ENCODE measurements around the gene C10orf67.

The C10orf67 gene

DNA sequence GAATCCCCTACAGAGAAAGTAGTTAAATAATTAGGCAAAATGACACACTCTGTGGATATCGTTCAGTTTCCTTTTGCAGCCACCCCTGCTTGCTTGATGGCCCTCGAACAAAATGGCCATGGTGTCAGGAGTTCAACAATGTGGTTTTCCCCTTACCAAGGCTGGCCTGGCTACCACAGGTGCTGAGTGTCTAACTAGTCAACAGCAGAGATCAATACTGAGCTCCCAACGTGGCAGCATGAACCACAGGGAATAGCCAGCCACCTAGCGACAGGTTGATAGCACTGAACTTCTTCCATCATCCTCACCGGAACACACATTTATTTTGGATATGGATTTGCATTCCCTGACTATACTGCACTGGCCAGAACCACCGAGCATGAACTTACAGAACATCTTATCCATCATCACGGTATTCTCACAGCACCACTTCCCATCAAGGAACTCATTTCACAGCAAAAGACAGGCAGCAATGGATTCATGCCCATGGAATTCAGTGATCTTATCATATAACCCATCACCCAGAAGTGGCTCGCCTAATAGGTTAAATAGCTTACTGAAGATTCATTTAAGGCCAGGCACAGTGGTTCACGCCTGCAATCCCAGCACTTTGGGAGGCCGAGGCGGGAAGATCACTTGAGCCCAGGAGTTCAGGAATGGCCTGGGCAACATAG is 6.3 kb downstream of the C10orf67 start:
- no peak overlapping the region for H3K4me3 ChIP-seq (ENCODE audit: low read length)
- DNase-seq (ENCODE audit: low read depth), result peak; percentile 45
- TF ChIP-seq, protein P1, sequence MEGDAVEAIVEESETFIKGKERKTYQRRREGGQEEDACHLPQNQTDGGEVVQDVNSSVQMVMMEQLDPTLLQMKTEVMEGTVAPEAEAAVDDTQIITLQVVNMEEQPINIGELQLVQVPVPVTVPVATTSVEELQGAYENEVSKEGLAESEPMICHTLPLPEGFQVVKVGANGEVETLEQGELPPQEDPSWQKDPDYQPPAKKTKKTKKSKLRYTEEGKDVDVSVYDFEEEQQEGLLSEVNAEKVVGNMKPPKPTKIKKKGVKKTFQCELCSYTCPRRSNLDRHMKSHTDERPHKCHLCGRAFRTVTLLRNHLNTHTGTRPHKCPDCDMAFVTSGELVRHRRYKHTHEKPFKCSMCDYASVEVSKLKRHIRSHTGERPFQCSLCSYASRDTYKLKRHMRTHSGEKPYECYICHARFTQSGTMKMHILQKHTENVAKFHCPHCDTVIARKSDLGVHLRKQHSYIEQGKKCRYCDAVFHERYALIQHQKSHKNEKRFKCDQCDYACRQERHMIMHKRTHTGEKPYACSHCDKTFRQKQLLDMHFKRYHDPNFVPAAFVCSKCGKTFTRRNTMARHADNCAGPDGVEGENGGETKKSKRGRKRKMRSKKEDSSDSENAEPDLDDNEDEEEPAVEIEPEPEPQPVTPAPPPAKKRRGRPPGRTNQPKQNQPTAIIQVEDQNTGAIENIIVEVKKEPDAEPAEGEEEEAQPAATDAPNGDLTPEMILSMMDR (conservative IDR thresholded peaks at IDR 0.05; ENCODE audit: low read length), result no peak

DNA sequence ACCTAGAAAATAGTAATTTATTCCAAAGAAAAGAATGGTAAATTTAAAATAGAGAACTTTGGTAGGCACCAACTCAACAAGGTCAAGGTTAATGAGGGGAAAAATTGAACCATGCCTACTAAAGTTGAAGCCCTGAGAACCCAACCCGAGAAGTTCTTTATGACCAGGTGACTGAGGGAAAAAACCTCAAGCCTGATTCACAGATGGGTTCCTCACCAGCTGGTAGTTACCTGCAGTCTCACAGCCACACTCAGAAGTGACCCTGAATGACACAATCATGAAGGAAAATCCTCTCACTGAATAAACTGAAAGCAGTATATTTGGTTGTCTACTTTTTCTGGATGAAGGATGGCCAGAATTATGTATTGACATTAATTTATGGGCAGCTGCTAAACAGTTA is 7.0 kb downstream of the C10orf67 start:
- TF ChIP-seq, protein P1 (conservative IDR thresholded peaks at IDR 0.05; ENCODE audit: low read length), result no peak
- DNase-seq (ENCODE audit: low read depth), result no peak
- H3K4me3 ChIP-seq (ENCODE audit: low read length), result no peak overlapping the region

DNA sequence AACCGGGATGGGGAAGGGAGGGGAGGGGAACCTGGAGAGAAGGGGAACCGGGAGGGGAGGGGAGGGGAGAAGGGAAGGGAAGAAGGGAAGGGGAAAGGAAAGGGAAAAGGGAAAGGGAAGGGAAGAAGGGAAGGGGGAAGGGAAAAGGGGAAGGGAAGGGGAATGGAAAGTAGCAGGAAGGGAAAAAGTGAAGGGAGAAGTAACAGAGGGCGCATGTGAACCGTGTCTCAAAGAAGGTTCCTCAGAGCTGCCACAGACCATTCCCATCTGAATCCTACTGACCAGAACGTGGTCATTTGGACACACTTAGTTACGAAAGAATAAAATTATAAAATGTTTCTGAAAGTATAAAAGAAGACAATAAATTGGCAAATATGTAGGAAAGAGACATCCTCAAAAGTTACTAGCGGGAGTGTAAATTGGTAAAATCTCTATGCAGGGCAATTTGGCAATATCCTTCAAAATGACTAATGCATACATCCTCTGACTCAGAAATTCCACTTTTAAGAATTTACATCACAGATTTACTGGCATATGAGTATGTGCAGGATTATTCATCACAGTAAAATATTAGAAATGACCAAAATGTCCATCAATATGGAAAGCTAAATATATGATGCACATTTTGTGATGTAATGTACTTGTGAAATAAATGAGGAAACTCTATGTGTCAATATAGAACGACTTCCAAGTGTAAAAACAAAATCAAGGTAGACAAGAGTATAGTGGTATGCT is 12.9 kb downstream of the C10orf67 start:
- H3K4me3 ChIP-seq (ENCODE audit: low read length), result no peak overlapping the region
- TF ChIP-seq, protein P1 (conservative IDR thresholded peaks at IDR 0.05; ENCODE audit: low read length), result no peak
- peak; percentile 60 for DNase-seq (ENCODE audit: low read depth)

DNA sequence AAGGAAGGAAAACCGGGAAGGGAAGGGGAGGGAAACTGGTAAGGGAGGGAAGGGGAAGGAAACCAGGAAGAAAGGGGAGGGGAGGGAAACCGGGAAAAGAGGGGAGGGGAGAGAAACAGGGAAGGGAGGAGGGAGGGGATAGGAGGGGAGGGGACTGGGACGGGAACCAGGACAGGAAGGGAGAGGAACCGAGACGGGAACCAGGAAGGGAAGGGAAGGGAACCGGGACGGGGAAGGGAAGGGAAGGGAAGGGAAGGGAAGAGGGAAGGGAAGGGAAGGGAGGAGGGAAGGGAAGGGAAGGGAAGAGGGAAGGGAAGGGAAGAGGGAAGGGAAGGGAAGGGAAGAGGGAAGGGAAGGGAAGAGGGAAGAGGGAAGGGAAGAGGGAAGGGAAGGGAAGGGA is 13.6 kb downstream of the C10orf67 start:
- no peak for DNase-seq (ENCODE audit: low read depth)
- H3K4me3 ChIP-seq (ENCODE audit: low read length), result no peak overlapping the region
- TF ChIP-seq, protein P1 (conservative IDR thresholded peaks at IDR 0.05; ENCODE audit: low read length), result no peak

DNA sequence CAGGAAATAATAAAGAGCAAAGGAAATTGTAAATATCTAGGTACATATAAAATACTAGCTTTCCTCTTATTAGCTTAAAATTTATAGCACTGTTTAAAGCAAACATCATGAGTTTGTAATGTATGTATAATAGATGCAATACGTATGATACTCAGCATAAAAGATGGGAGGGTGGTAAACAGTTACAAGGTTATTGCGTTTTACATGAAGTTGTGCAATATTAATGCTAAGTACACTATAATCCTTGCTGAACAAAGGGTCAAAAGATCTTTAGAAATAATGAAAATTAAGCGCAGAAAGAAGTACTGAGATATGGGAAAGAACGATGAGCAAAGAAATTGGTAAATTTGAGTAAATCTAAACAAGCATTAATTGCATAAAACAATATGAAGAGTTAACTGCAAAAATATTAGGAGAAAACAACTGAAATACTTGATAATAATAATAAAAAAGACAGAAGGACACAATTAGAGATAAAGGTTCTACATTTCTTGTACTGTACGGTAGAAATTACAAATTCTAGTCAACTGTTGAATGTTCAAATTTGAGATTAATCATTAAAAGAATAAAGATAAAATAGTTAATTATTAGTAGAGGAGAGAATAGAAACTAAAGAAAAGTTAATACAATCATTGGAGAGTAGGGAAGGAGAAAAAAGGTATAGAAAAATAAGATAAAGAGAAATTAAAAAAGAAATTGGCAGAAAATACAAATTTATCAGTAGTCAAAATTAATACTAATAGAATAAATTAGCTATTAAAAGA is 17.9 kb downstream of the C10orf67 start:
- H3K4me3 ChIP-seq (ENCODE audit: low read length), result no peak overlapping the region
- TF ChIP-seq, protein P1 (conservative IDR thresholded peaks at IDR 0.05; ENCODE audit: low read length), result no peak
- no peak for DNase-seq (ENCODE audit: low read depth)

DNA sequence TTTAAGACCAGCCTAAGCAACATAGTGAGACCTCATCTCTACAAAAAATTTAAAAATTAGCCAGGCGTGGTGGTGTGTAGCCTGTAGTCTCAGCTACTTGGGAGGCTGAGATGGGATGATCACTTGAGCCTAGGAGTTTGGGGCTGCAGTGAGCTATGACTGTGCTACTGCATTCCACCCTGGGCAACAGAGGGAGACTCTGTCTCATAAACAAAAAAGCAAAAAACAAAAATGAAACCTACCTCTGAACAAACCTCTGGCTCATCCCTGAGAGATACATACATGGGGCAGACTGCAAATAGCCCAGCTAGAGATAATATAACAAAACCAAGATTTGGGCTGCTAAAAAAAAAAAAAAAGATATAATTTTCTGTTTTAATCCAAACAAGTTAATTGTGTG is 19.5 kb downstream of the C10orf67 start:
- H3K4me3 ChIP-seq (ENCODE audit: low read length), result no peak overlapping the region
- DNase-seq (ENCODE audit: low read depth), result no peak
- TF ChIP-seq, protein P1 (conservative IDR thresholded peaks at IDR 0.05; ENCODE audit: low read length), result 0 out of 2 replicates have a peak, but pooled peaks have one; percentile 8
